Glomerular visceral epithelial cell (primary cell): ENCODE results near the gene APBB1IP.
"Not testable (repeated sequence)": the region's sequence is repeated elsewhere in the genome, so short reads cannot be mapped to it uniquely, and the experiment has no call there.

Experiments
- DNase-seq: peaks from one replicate; pipeline ENCODE4 v3.0.0-alpha.2; 2016; ENCODE audit errors: extremely low spot score

Gene APBB1IP

GRCh38 chr10:26437637-26438461 lies at the start of gene APBB1IP:
TSS of gene APBB1IP (plus strand) at chr10:26438341. CDS start at chr10:26492327, 53,986 bp downstream.
- peak; percentile 51 for DNase-seq

- DNase-seq: no peak
Observed at GRCh38 chr10:26389533-26389932, 48.6 kb upstream of the APBB1IP start.

GRCh38 chr10:26391701-26392695 lies 46.1 kb upstream of the APBB1IP start:
- DNase-seq: no peak

- DNase-seq: not testable (repeated sequence)
Observed at GRCh38 chr10:26398353-26398752, 39.8 kb upstream of the APBB1IP start.

- peak; percentile 88 for DNase-seq
Observed at GRCh38 chr10:26407406-26407969, 30.7 kb upstream of the APBB1IP start.

GRCh38 chr10:26408858-26409494 lies 29.2 kb upstream of the APBB1IP start:
- DNase-seq: no peak

GRCh38 chr10:26410356-26410755 lies 27.8 kb upstream of the APBB1IP start:
- DNase-seq: no peak

- DNase-seq: no peak
Observed at GRCh38 chr10:26412932-26413331, 25.2 kb upstream of the APBB1IP start.

GRCh38 chr10:26413375-26413774 lies 24.8 kb upstream of the APBB1IP start:
- DNase-seq: no peak

GRCh38 chr10:26417136-26417535 lies 21.0 kb upstream of the APBB1IP start:
- no peak for DNase-seq

- no peak for DNase-seq
Observed at GRCh38 chr10:26422977-26423376, 15.2 kb upstream of the APBB1IP start.

GRCh38 chr10:26423722-26424121 lies 14.4 kb upstream of the APBB1IP start:
- no peak for DNase-seq

GRCh38 chr10:26430641-26431163 lies 7.4 kb upstream of the APBB1IP start:
- no peak for DNase-seq

GRCh38 chr10:26432938-26433337 lies 5.2 kb upstream of the APBB1IP start:
- DNase-seq: peak; percentile 21

GRCh38 chr10:26435852-26436251 lies 2.3 kb upstream of the APBB1IP start:
- DNase-seq: no peak

- no peak for DNase-seq
Observed at GRCh38 chr10:26436848-26437247, 1.3 kb upstream of the APBB1IP start.

GRCh38 chr10:26438534-26439341 lies 597 bp downstream of the APBB1IP start:
- peak; percentile 47 for DNase-seq

GRCh38 chr10:26439406-26440087 lies 1.4 kb downstream of the APBB1IP start:
- no peak for DNase-seq

GRCh38 chr10:26440088-26440470 lies 1.9 kb downstream of the APBB1IP start:
- DNase-seq: no peak
